HAP-1 (cell line): ENCODE measurements around the gene MYOD1.
A peak's percentile ranks its signal among the peaks of the same experiment; 100 is the strongest.

Experiments used
- DNase-seq, 2 experiments: peaks; one replicate each; pipeline ENCODE4 v3.0.0-alpha.2; 2016 to 2020; ENCODE audit warnings: low spot score in 2 of 2
- H3K27me3 ChIP-seq: fragments of 250-450 bp; sonication (Bioruptor Pico); 2 replicates; pipeline ENCODE4 v1.5.1; 2020; ENCODE audit warnings: low read depth, mild to moderate bottlenecking, moderate library complexity
- H3K36me3 ChIP-seq: fragments of 250-450 bp; sonication (Bioruptor Pico); replicated peaks from 2 replicates; pipeline ENCODE4 v1.5.1; 2020; ENCODE audit warnings: mild to moderate bottlenecking
- H3K4me1 ChIP-seq: fragments of 250-450 bp; sonication (Bioruptor Pico); 2 replicates; pipeline ENCODE4 v1.5.1; 2020; ENCODE audit warnings: mild to moderate bottlenecking
- H3K4me3 ChIP-seq: fragments of 250-450 bp; sonication (Bioruptor Pico); 2 replicates; pipeline ENCODE4 v1.5.1; 2020; ENCODE audit warnings: mild to moderate bottlenecking, moderate library complexity
- H3K9me3 ChIP-seq: fragments of 250-450 bp; sonication (Bioruptor Pico); 2 replicates; pipeline ENCODE4 v1.5.1; 2020; ENCODE audit warnings: mild to moderate bottlenecking, moderate library complexity
- in situ Hi-C: fragments of 300-500 bp; cut with MboI; formaldehyde crosslinking; loops from 3 replicates; pipeline ENCODE4 v1.14.3; 2020; ENCODE audit warnings: low sequenced_read_pairs, inconsistent platforms, mixed read lengths

MYOD1 gene

DNA sequence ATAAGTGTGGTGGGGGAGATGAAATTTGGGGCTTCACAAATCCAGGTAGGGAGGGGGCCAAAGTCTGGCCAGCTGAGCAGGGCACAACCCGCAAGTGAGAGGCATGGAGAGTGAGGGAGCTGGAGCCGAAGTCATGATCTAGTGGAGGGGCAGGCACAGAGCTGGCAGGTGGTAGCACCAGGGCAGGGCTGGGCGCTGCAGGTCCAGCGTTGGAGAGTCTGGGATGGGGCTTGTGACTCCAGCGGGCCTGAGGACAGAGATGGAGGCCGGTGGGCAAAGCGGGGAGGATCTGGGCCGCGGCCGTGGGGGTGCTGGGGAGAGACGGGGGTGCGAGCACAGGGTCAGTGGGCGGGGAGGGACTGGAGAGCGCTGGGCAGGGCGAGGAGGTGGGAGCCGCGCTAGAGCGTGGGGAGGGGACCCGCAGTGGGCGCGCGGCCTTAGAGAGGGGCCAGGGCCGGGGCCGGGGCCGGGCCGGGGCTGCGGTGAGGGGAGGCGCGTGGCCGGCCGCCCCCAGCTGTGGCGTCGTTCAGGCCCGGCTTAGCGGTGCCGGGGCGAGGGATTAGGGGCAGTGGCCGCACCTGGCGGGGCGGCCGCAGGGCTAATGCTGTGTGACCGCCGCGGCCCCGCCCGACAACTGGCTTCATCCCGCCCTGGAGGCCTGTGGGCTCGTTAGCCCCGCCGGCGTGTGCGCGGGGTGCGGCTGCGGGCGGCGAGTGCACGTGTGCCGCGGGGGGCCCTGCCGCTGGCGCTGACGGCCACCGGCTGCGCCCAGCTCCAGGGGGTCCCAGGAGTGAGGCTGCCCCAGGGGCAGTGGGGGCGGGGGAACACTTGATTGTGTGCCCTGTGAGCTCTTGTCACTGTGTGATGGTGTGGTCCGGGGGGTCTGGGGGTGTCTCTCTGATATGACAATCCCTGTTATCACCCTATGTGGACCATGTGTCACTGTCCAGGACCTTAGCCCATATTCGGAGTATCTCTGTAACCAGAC, 23.6 kb upstream of the MYOD1 start:
- H3K27me3 ChIP-seq: peaks cover 31% of the 10 kb centered on the region
- H3K4me3 ChIP-seq: no peak overlapping the region
- H3K9me3 ChIP-seq: no peaks in the 10 kb centered on the region
- in situ Hi-C loops: no loop called here
- DNase-seq: no peak
- no peaks in the 10 kb centered on the region for H3K4me1 ChIP-seq
- H3K36me3 ChIP-seq: no peaks in the 10 kb centered on the region

DNA sequence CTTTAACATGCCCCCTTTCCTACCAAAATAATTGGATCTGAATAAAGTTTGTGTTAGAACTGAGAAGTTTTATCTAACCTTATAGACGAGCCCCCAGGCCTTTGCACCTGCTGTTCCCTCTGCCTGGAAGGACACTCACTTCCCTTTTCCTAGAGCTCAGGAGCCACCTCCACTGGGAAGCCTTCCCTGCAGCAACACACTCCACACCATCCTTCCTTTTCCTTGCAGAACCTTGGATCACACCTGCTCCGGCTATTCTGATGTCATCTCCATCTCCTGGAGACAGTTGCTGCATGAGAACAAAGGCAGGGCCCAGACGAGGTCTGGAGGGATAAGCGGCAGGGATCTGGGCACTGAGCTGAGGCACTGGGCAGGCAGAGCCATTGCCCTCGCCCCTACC, 22.6 kb upstream of the MYOD1 start:
- in situ Hi-C loops: no loop called here
- no peaks in the 10 kb centered on the region for H3K36me3 ChIP-seq

DNA sequence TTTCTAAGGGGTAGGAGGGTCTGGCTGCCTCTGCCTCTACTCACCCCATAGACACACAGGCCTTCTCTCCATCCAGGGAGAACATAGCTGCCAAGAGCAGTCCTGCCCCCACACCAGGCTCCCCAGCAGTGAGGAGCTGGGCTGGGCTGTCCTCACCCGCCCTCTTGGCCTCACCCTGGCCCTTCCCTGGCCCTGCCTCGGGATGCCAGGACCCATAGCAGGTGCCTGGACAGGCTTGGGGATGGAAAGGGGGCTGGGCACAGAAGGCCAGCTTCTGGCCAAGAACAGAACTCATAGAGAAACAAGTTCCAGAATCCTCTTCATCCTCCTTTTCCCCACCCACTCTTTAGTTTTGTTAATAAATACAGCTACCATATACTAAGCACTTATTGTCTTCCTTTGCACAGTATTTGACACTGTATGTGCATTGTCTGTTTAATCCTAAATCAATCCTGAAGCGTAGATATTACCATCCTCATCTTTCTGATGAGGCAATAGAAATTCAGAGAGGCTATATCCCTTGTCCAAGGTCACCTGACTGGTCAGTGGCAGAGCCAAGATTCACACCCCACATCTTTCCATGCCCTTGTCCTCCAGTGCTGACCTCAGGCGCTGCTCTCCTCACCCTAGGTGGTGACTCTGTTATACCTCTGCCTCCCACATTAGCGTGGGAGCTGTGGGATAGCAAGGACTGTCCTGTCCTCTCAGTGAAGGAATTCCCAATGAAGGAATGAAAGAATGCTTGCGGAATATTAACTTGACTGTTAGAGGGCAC, 22.0 kb upstream of the MYOD1 start:
- H3K4me3 ChIP-seq: no peak overlapping the region
- in situ Hi-C loops: no loop called here
- H3K4me1 ChIP-seq: no peaks in the 10 kb centered on the region
- no peaks in the 10 kb centered on the region for H3K9me3 ChIP-seq
- no peaks in the 10 kb centered on the region for H3K36me3 ChIP-seq
- peaks cover 31% of the 10 kb centered on the region for H3K27me3 ChIP-seq
- no peak for DNase-seq

More for the DNA sequence above, 22.6 kb upstream of the MYOD1 start:
- Histone ChIP-seq H3K27me3 (peaks cover 31% of the 10 kb centered on the region), H3K4me3 (no peak overlapping the region), H3K9me3 (no peaks in the 10 kb centered on the region), H3K4me1 (no peaks in the 10 kb centered on the region)
- no peak for DNase-seq

DNA sequence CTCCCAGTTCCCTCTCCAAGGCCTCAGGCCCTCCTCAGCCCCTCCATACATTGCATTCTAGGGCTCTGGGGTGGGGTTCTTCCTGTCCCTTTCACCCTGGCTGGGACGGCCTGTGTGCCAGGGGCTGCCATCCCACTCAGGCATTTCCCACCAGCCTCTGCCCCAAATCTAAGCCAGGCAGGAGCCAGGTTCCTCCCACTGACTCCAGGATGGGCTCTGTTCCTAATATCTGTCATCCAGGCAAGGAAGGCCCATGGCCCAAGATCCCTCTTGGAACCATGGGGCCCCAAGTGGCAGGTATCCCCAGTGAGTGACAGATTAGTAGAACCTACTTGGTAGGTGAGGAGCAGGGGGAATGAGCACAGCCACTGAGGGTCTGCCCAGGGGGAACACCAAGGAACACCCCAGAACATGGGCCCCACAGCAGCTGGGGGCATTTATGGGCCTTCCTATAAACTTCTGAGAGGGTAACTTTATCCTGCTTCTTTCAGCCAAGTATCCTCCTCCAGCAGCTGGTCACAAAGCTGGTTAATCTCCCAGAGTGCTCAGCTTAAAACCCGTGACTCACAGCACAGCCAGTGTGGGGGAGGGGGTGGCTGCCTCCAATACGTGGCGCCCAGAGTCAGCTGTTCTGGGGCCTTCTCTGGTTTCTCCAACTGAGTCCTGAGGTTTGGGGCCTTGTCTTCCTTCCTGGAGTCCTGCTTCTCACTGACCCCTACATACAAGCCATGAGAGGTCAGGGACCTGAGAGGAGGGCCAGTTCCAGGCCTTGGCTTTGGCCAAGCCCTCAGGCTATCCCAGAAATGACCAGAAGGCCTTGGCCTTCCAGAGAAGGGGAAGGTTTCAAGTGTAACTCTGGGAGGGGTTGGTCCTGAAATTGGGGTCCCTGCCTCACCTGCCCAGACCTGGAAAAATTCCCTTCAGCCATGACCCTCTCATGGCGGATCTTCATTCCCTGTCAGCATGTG, 19.9 kb upstream of the MYOD1 start:
- no peak for DNase-seq
- peaks cover 19% of the 10 kb centered on the region for H3K27me3 ChIP-seq

DNA sequence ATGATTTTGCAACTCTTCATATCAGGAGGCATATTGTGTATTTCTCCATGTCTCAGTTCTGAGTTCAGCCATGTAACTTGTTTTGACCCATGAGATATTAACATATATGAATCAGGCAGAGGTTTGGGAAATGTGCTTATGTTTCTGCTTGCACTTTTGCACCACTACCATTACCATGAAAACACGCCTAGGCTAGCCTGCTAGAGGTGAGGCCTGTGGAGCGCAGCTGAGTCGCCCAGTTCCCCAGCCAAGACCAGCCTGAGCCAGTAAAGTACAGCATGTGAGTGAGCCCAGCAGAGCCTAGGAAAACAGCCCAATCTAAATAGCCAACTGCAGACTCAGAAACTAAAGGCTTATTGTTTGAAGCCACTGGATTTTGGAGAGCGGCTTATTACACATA, 18.4 kb upstream of the MYOD1 start:
- Histone ChIP-seq H3K9me3 (no peaks in the 10 kb centered on the region), H3K4me1 (no peaks in the 10 kb centered on the region), H3K36me3 (no peaks in the 10 kb centered on the region), H3K4me3 (no peak overlapping the region), H3K27me3 (peaks cover 7% of the 10 kb centered on the region)
- no peak for DNase-seq
- in situ Hi-C loops: loop anchor here (10.0 kb wide), 1 partner anchor 64 kb away; no protein-coding TSS in a partner anchor

More for the DNA sequence above, 19.9 kb upstream of the MYOD1 start:
- no peak overlapping the region for H3K4me3 ChIP-seq
- H3K36me3 ChIP-seq: no peaks in the 10 kb centered on the region
- no peaks in the 10 kb centered on the region for H3K9me3 ChIP-seq
- H3K4me1 ChIP-seq: no peaks in the 10 kb centered on the region
- in situ Hi-C loops: loop anchor here (10.0 kb wide), 1 partner anchor 65 kb away; no protein-coding TSS in a partner anchor

- H3K27me3 ChIP-seq: 0 out of 2 replicates have a peak, but pooled peaks cover 2% of the 10 kb centered on the region
- no peak for DNase-seq
- H3K36me3 ChIP-seq: no peaks in the 10 kb centered on the region
- H3K4me3 ChIP-seq: no peak overlapping the region
- H3K4me1 ChIP-seq: no peaks in the 10 kb centered on the region
- H3K9me3 ChIP-seq: no peaks in the 10 kb centered on the region
- in situ Hi-C loops: loop anchor here (10.0 kb wide), 1 partner anchor 62 kb away; no protein-coding TSS in a partner anchor
Measured at GRCh38 chr11:17702876-17703275, 16.5 kb upstream of the MYOD1 start.

GRCh38 chr11:17703951-17704350, 15.4 kb upstream of the MYOD1 start:
- Histone ChIP-seq H3K27me3 (0 out of 2 replicates have a peak, but pooled peaks cover 2% of the 10 kb centered on the region), H3K4me3 (no peak overlapping the region), H3K4me1 (no peaks in the 10 kb centered on the region), H3K36me3 (no peaks in the 10 kb centered on the region), H3K9me3 (no peaks in the 10 kb centered on the region)
- peak in 1 of 2 experiments; percentile 4 for DNase-seq
- in situ Hi-C loops: loop anchor here (10.0 kb wide), 1 partner anchor 61 kb away; no protein-coding TSS in a partner anchor

- H3K9me3 ChIP-seq: no peaks in the 10 kb centered on the region
- in situ Hi-C loops: loop anchor here (10.0 kb wide), 1 partner anchor 57 kb away; no protein-coding TSS in a partner anchor
- no peaks in the 10 kb centered on the region for H3K4me1 ChIP-seq
- H3K36me3 ChIP-seq: no peaks in the 10 kb centered on the region
- H3K27me3 ChIP-seq: peaks cover 18% of the 10 kb centered on the region; the same call in 1 of the 2 replicates
- no peak for DNase-seq
- H3K4me3 ChIP-seq: no peak overlapping the region
Measured at GRCh38 chr11:17707830-17708229, 11.5 kb upstream of the MYOD1 start.

- DNase-seq: no peak
- H3K9me3 ChIP-seq: no peaks in the 10 kb centered on the region
- H3K36me3 ChIP-seq: no peaks in the 10 kb centered on the region
- in situ Hi-C loops: no loop called here
- peaks cover 37% of the 10 kb centered on the region for H3K27me3 ChIP-seq
- H3K4me1 ChIP-seq: no peaks in the 10 kb centered on the region
- no peak overlapping the region for H3K4me3 ChIP-seq
Measured at GRCh38 chr11:17711836-17712235, 7.5 kb upstream of the MYOD1 start.

DNA sequence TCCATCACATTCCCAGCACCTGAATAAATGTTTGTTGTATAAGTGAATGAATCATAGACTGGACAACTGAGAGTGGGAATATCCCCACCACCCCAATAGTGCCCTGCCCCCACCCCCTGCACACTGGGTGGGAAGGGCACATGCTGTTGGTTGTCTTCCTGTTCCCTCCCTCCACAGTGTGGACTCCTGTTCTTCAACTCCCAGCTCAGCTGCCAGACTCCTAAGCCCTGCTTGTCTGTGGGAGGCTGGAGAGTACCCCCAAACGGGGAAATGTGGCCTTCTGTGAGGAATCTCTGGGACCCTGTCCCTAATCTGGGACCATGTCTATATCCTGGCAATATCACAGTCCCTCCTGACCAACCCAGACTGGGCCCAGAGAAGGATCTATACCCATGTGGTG, 5.5 kb upstream of the MYOD1 start:
- DNase-seq: no peak
- Histone ChIP-seq H3K4me1 (no peaks in the 10 kb centered on the region), H3K9me3 (no peaks in the 10 kb centered on the region), H3K4me3 (no peak overlapping the region), H3K36me3 (no peaks in the 10 kb centered on the region), H3K27me3 (peaks cover 49% of the 10 kb centered on the region)
- in situ Hi-C loops: no loop called here

GRCh38 chr11:17714356-17714854, 5.0 kb upstream of the MYOD1 start:
- Histone ChIP-seq H3K36me3 (no peaks in the 10 kb centered on the region), H3K4me1 (no peaks in the 10 kb centered on the region), H3K9me3 (no peaks in the 10 kb centered on the region), H3K4me3 (no peak overlapping the region), H3K27me3 (peaks cover 49% of the 10 kb centered on the region)
- DNase-seq: no peak
- in situ Hi-C loops: no loop called here

GRCh38 chr11:17714870-17715269, 4.5 kb upstream of the MYOD1 start:
- in situ Hi-C loops: no loop called here
- Histone ChIP-seq H3K9me3 (no peaks in the 10 kb centered on the region), H3K27me3 (peaks cover 49% of the 10 kb centered on the region), H3K4me1 (no peaks in the 10 kb centered on the region), H3K4me3 (no peak overlapping the region), H3K36me3 (no peaks in the 10 kb centered on the region)
- DNase-seq: no peak

DNA sequence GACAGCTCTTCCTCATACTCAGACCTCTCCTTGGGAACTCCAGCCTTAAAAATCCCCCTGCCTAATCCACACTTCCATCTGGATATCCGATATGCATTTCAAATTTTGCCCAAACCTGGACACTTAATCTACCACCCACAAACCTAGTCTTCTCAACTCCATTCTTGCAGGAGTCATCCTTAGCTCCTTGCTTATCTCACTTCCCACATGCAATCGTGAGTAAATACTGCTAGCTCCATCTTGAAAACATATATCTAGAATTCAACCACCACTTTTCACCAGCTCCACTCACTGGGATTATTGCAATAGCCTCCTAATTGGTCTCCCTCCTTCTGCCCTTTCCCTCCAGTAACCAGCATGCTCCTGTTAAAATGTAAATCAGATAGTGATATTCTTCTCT, 2.6 kb upstream of the MYOD1 start:
- Histone ChIP-seq H3K4me1 (no peaks in the 10 kb centered on the region), H3K27me3 (peaks cover 50% of the 10 kb centered on the region), H3K36me3 (no peaks in the 10 kb centered on the region), H3K4me3 (no peak overlapping the region), H3K9me3 (no peaks in the 10 kb centered on the region)
- DNase-seq: no peak
- in situ Hi-C loops: no loop called here
